22Rv1 (cell line): ENCODE measurements around the gene GDI2.

Experiments used
- CTCF ChIP-seq: fragments of 450-650 bp; IDR thresholded peaks from 2 replicates; pipeline ENCODE4 v1.5.1; 2017; ENCODE audit warnings: mild to moderate bottlenecking
- ZFX ChIP-seq: fragments of 450-650 bp; IDR thresholded peaks from 2 replicates; pipeline ENCODE4 v1.6.1; 2017; ENCODE audit warnings: antibody characterized with exemption, borderline replicate concordance

GRCh38 chr10:5783300-5783699 lies 29.9 kb downstream of the GDI2 start:
- TF ChIP-seq CTCF (no peak), ZFX (no peak)
